Upper lobe of left lung (tissue), 4 donors: ENCODE measurements around the gene DCST2.

ENCODE experiments used
- POLR2A ChIP-seq, 4 donors: fragments of 450-650 bp; IDR thresholded peaks; one replicate each; pipeline ENCODE4 v1.5.1; 2016 to 2017; ENCODE audit warnings: antibody characterized with exemption in 4 of 4, mild to moderate bottlenecking in 2 of 4
- TF ChIP-seq, protein P1 (sequence below), 6 experiments: fragments of 450-650 bp in 4 of 6; fragments of 200-600 bp in 2 of 6; sonication (generic) in 2 of 6; IDR thresholded peaks; one replicate each; pipeline ENCODE4 v1.5.1; 2016 to 2019; ENCODE audit warnings: antibody characterized with exemption in 6 of 6

DNA sequence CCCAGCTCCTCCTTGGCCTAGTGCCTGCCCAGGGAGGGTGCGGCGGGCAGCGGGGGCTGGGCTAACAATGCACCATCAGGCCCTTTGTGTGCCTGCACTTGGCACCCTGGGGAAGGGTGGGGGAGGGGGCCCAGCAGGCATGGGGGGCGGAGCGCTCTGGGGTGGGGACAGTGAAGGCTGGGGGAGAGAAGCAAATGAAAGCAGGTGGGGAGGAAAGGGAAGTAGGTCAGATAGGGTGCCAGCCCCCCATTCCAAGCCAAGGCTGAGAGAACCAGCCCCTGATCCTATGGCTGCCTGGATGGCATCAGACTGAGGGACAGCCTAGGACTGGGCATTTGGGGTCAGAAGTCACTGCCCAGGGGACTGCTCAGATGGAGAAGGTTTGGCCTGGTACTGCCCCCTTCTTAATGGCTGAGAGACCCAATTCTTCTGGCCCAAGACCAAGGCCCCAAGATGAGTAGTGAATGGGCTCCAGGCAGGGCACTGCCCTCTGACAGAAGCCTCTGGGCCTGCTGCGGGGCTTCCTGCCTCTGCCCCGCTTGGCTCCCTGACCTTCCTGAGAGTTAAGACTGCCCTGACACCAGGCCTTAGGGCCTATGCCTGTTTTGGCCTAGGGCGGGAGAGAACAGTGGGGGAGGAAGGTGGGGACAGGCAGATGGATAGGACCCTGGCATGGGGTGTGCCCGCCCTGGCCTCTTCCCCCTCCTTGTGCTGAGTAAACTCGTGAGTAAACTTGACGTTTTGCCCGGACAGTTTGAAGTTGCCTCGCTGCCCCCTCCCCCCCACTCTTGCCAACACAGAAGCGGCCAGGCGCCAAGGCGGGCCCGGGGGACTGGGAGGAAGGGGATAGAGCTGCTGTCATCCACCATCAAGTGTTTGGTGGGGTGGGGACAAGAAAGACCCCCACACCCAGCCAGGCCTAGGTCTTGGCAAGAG, 28.2 kb downstream of the DCST2 start:
- TF ChIP-seq, protein P1, sequence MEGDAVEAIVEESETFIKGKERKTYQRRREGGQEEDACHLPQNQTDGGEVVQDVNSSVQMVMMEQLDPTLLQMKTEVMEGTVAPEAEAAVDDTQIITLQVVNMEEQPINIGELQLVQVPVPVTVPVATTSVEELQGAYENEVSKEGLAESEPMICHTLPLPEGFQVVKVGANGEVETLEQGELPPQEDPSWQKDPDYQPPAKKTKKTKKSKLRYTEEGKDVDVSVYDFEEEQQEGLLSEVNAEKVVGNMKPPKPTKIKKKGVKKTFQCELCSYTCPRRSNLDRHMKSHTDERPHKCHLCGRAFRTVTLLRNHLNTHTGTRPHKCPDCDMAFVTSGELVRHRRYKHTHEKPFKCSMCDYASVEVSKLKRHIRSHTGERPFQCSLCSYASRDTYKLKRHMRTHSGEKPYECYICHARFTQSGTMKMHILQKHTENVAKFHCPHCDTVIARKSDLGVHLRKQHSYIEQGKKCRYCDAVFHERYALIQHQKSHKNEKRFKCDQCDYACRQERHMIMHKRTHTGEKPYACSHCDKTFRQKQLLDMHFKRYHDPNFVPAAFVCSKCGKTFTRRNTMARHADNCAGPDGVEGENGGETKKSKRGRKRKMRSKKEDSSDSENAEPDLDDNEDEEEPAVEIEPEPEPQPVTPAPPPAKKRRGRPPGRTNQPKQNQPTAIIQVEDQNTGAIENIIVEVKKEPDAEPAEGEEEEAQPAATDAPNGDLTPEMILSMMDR (IDR thresholded peaks at IDR 0.05) = no peak
- peak in 1 of 4 donors; percentile 59 for TF ChIP-seq POLR2A (IDR thresholded peaks at IDR 0.05)
